MG63 (cell line): ENCODE results near the gene PCDH11X. TPM values are rescaled to one million over a fixed set of nuclear protein-coding genes. Genes with fewer than 3 reads are reported as not detected.
"Not testable (repeated sequence)": the region's sequence is repeated elsewhere in the genome, so short reads cannot be mapped to it uniquely, and the experiment has no call there.

Experiments
- DNase-seq: peaks from one replicate; pipeline ENCODE4 v3.0.0-alpha.2; 2020
- H3K27me3 ChIP-seq: fragments of 250-450 bp; sonication (Bioruptor Pico); 2 replicates; pipeline ENCODE4 v1.5.1; 2020; ENCODE audit warnings: mild to moderate bottlenecking, moderate library complexity
- H3K36me3 ChIP-seq: fragments of 250-450 bp; sonication (Bioruptor Pico); 2 replicates; pipeline ENCODE4 v1.5.1; 2020; ENCODE audit warnings: mild to moderate bottlenecking, moderate library complexity
- H3K4me3 ChIP-seq: fragments of 250-450 bp; sonication (Bioruptor Pico); 2 replicates; pipeline ENCODE4 v1.5.1; 2020; ENCODE audit warnings: mild to moderate bottlenecking, moderate library complexity
- H3K9me3 ChIP-seq: fragments of 250-450 bp; sonication (Bioruptor Pico); 2 replicates; pipeline ENCODE4 v1.5.1; 2020; ENCODE audit warnings: mild to moderate bottlenecking, moderate library complexity
- total RNA-seq: library from RNA; depleted of rRNA; stranded (reverse); fragments of >200 nt; shearing (Covaris generic); gene quantifications from 2 replicates; pipeline ENCODE4 v1.2.3, GENCODE V29; 2014; ENCODE audit warnings: low replicate concordance; rRNA removed

PCDH11X gene
- not detected in 2 replicates for total RNA-seq

- H3K9me3 ChIP-seq, H3K4me3 ChIP-seq, H3K27me3 ChIP-seq, H3K36me3 ChIP-seq: not testable (repeated sequence)
- DNase-seq = peak; percentile 8
Measured at GRCh38 chrX:91779135-91779534, at the start of gene PCDH11X. Gene PCDH11X, plus strand, starts transcription at chrX:91779375. Its CDS starts 56,130 bp downstream, at chrX:91835505.

- H3K9me3 ChIP-seq, H3K27me3 ChIP-seq, DNase-seq, H3K4me3 ChIP-seq, H3K36me3 ChIP-seq: not testable (repeated sequence)
Measured at GRCh38 chrX:91747446-91747845, 31.7 kb upstream of the PCDH11X start.

- H3K9me3 ChIP-seq, DNase-seq, H3K4me3 ChIP-seq, H3K36me3 ChIP-seq, H3K27me3 ChIP-seq: not testable (repeated sequence)
Measured at GRCh38 chrX:91753022-91753421, 26.2 kb upstream of the PCDH11X start.

- H3K27me3 ChIP-seq, DNase-seq, H3K4me3 ChIP-seq, H3K9me3 ChIP-seq, H3K36me3 ChIP-seq: not testable (repeated sequence)
Measured at GRCh38 chrX:91770619-91771488, 8.3 kb upstream of the PCDH11X start.

GRCh38 chrX:91773943-91774342 is 5.2 kb upstream of the PCDH11X start:
- not testable (repeated sequence) for H3K27me3 ChIP-seq, H3K36me3 ChIP-seq, H3K9me3 ChIP-seq, DNase-seq, H3K4me3 ChIP-seq

- H3K36me3 ChIP-seq, H3K9me3 ChIP-seq, DNase-seq, H3K27me3 ChIP-seq, H3K4me3 ChIP-seq: not testable (repeated sequence)
Measured at GRCh38 chrX:91780008-91780407, 833 bp downstream of the PCDH11X start.

GRCh38 chrX:91780698-91781097 is 1.5 kb downstream of the PCDH11X start:
- not testable (repeated sequence) for H3K27me3 ChIP-seq, H3K36me3 ChIP-seq, H3K4me3 ChIP-seq, DNase-seq, H3K9me3 ChIP-seq

- not testable (repeated sequence) for DNase-seq, H3K27me3 ChIP-seq, H3K4me3 ChIP-seq, H3K9me3 ChIP-seq, H3K36me3 ChIP-seq
Measured at GRCh38 chrX:91781553-91782298, 2.6 kb downstream of the PCDH11X start.

GRCh38 chrX:91782825-91783224 is 3.6 kb downstream of the PCDH11X start:
- not testable (repeated sequence) for H3K9me3 ChIP-seq, H3K4me3 ChIP-seq, H3K36me3 ChIP-seq, H3K27me3 ChIP-seq, DNase-seq

- not testable (repeated sequence) for DNase-seq, H3K4me3 ChIP-seq, H3K27me3 ChIP-seq, H3K9me3 ChIP-seq, H3K36me3 ChIP-seq
Measured at GRCh38 chrX:91817537-91817936, 38.4 kb downstream of the PCDH11X start.

GRCh38 chrX:91825321-91825720 is 46.1 kb downstream of the PCDH11X start:
- H3K9me3 ChIP-seq, H3K27me3 ChIP-seq, H3K36me3 ChIP-seq, DNase-seq, H3K4me3 ChIP-seq: not testable (repeated sequence)
